GM21390 (cell line): ENCODE measurements around the gene GJA3.
"Not testable (repeated sequence)": the region's sequence is repeated elsewhere in the genome, so short reads cannot be mapped to it uniquely, and the experiment has no call there.

Source experiments
- ATAC-seq: cut with Tn5 transposase; IDR thresholded peaks from one replicate; pipeline ENCODE4 v1.9.1; 2021; ENCODE audit not compliant: unreplicated experiment

Gene GJA3

GRCh38 chr13:20182231-20182846 is 21.5 kb upstream of the GJA3 start:
- ATAC-seq: peak; percentile 85

GRCh38 chr13:20181188-20181587 is 20.3 kb upstream of the GJA3 start:
- no peak for ATAC-seq

DNA sequence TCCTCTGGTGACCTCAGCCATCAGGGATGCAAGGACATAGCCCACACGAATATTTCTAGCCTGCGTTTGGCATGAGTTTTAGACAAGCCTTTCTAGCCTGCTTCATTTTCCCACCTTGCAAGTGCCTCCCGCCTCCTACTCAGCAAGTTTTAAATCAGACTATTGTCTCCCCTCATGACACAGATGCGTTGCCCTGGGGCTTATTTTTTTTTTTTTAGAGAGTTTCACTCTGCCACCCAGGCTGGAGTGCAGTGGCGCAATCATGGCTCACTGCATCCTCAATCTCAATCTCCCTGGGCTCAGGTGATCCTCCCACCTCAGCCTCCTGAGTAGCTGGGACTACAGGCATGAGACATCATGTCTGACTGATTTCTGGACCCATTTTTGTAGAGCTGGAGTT is 17.3 kb upstream of the GJA3 start:
- no peak for ATAC-seq

GRCh38 chr13:20177049-20177831 is 16.4 kb upstream of the GJA3 start:
- no peak for ATAC-seq

GRCh38 chr13:20175907-20176652 is 15.2 kb upstream of the GJA3 start:
- ATAC-seq: no peak

DNA sequence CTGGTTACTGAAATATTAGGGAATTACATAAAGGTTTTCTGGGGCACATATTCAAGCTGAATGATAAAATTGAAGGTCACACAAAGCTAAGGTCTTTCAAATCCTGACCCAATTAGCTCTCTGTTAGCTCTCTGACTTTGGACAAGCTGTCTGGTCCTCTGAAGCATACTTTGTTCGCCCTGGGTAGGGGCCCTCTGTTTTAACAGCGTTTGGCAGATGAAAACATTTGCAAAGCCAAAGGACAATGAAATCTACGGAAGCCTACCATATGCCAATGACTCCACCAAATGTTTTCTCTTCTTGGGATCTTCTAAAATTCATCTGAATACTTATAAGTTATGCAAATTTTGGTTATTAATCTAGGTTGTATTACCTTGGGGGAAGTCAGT is 14.5 kb upstream of the GJA3 start:
- ATAC-seq: no peak

GRCh38 chr13:20174656-20175405 is 14.0 kb upstream of the GJA3 start:
- peak; percentile 87 for ATAC-seq

DNA sequence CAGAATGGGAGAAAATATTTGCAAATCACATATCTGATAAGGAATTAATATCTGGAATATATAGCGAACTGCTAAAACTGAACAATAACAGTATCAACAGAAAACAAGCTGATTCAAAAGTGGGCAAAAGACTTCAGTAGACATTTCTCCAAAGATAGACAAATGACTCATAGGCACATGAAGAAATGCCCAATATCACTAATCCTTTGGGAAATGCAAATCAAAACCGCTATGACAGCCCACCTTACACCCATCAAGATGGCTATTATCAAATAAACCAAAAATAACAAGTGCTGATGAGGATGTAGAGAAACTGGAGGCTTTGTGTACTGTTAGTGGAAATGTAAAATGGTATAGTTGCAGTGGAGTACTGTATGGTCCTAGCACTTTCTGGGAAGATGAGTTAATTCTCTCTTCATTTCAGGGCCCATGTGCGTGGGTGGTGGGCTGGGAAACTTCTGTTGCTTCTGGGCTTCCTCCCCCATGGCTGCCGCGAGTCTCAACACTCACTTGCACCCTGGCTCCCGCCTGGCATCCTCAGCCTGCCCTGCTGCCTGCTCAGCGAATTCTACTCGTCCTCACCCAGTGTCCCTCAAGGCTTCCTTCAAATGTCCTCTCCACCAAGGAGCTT is 12.4 kb upstream of the GJA3 start:
- no peak for ATAC-seq

- ATAC-seq: no peak
Measured at GRCh38 chr13:20171364-20171763, 10.5 kb upstream of the GJA3 start.

- no peak for ATAC-seq
Measured at GRCh38 chr13:20170921-20171320, 10.1 kb upstream of the GJA3 start.

GRCh38 chr13:20168396-20168795 is 7.5 kb upstream of the GJA3 start:
- no peak for ATAC-seq

DNA sequence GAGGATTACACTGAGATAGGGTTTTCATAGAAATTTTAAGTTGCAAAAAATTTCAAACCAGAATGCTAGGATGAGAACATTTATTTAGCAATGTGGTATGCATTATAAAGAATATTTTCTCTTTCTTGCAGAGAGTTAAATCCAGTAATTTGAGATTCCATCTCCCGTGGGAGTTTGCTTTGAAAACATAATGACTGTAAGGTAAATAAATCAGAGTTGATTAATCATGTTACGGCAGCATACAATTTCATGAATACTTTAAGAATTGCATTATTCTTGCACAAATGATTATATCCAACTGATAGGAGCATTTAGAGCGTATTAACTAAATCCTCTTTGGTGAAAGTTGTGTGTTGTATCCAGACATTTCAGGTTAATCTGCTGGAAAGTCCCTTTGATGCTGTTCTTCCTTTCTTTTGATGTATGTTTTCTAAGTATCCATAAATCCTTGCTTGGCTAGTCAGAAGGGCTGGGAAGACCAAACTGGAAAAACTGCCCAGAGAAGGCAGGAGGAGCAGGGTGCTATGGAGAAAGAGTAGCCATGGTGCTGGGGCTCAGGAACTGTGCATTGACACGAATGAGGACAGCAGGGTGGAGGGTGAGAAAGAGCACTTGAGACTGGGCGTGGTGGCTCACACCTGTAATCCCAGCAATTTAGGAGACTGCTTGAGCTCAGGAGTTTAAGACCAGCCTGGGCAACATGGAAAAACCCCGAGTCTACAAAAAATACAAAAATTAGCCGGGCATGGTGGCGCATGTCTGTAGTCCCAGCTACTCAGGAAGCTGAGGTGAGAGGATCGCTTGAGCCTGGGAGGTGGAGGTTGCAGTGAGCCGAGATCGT is 4.8 kb upstream of the GJA3 start:
- ATAC-seq: no peak

- no peak for ATAC-seq
Measured at GRCh38 chr13:20161951-20162300, 1.1 kb upstream of the GJA3 start.

DNA sequence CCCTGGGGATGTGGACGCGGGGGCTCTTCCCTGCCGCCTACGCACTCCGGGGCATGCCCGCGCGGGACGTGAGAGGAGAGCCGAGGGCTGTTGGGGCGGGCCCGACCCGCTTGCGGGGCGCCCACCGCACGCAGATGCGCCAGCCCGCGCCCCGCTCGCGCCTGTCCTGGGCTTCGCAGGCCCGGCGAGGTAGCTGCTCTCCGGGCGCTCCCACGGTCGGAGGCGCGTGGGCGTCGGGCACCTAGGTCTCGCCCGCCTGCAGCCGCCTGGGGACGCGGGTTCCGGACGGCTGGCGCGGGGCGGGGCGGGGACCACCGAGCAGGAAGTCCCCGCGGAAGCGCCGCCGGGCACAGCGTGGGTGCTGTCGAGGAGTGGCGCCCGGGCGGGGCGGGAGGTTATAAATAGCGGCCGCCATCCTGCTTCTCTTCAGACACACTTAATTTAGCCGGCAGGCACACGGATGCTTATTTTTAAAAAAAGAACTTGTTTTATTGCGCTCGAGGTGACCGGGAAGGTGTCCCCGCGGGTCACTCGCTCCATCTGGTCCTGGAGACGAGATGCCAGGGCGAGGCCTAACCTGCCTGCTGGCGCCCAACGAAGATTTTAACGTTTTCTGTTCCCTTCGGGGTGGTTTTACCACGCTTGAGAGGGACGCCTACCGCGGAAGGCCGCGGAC is 561 bp upstream of the GJA3 start:
- peak; percentile 45 for ATAC-seq

GRCh38 chr13:20159646-20160305 is 1.1 kb downstream of the GJA3 start:
- ATAC-seq: no peak

DNA sequence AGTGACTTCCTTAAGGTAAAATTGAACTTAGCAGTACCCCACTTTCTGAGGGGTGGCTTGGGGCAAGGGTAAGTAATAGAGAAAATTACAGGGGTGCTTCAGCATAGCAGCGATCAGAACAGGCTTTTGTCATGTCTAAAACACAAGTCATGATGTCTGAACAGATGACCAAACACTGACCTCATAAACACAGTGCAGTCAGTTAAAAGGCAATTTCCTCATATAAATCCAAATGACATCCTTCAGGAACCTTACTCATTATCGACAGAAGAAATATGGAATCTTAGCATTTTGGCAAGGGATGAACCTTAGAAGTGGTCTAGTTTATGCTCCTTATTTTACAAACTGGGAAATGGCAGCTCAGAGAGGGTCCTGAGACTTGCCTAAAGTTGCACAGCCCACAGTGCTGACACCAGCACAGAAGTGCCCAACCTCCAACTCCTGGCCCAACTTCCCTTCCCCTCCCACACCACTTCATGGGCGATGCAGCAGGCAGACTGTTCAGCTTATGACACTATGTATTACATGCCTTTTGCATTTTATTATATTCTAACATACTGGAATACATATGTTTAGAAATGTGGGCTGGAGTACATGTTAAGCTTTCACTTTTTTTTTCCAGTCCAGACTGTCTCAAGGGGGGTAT is 3.6 kb downstream of the GJA3 start:
- no peak for ATAC-seq

GRCh38 chr13:20156702-20157101 is 4.2 kb downstream of the GJA3 start:
- ATAC-seq: no peak

DNA sequence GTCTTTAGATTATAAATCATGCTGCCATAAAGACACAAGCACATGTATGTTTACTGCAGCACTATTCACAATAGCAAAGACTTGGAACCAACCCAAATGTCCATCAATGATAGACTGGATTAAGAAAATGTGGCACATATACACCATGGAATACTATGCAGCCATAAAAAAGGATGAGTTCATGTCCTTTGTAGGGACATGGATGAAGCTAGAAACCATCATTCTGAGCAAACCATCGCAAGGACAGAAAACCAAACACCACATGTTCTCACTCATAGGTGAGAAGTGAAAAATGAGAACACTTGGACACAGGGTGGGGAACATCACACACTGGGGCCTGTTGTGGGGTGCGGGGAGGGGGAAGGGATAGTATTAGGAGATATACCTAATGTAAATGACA is 7.6 kb downstream of the GJA3 start:
- not testable (repeated sequence) for ATAC-seq

DNA sequence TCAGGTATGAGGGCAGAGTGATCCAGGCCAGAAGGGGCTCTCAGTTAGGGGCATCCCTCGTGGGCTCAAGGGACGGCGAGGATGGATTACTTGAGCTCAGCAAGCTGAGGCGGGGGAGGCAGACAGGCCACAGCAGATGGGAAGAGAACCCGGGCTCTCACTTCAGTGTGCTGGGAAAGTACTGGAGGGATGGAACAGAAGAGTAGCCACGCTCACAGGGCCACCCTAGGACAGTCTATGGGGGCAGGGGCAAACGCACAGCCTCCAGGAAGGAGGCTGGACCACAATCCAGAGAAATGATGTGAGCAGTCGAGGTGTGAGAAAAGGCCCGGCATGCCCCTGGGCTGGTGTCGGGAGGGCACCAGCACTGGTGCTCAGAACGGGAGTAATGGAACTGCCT is 9.2 kb downstream of the GJA3 start:
- no peak for ATAC-seq
